Measurements from ENCODE around the gene TMEM123. TPM values are rescaled to one million over a fixed set of nuclear protein-coding genes. Genes with fewer than 3 reads are reported as not detected.

The TMEM123 gene, protein sequence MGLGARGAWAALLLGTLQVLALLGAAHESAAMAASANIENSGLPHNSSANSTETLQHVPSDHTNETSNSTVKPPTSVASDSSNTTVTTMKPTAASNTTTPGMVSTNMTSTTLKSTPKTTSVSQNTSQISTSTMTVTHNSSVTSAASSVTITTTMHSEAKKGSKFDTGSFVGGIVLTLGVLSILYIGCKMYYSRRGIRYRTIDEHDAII
- total RNA-seq, result 202 and 204 TPM in 2 replicates

DNA sequence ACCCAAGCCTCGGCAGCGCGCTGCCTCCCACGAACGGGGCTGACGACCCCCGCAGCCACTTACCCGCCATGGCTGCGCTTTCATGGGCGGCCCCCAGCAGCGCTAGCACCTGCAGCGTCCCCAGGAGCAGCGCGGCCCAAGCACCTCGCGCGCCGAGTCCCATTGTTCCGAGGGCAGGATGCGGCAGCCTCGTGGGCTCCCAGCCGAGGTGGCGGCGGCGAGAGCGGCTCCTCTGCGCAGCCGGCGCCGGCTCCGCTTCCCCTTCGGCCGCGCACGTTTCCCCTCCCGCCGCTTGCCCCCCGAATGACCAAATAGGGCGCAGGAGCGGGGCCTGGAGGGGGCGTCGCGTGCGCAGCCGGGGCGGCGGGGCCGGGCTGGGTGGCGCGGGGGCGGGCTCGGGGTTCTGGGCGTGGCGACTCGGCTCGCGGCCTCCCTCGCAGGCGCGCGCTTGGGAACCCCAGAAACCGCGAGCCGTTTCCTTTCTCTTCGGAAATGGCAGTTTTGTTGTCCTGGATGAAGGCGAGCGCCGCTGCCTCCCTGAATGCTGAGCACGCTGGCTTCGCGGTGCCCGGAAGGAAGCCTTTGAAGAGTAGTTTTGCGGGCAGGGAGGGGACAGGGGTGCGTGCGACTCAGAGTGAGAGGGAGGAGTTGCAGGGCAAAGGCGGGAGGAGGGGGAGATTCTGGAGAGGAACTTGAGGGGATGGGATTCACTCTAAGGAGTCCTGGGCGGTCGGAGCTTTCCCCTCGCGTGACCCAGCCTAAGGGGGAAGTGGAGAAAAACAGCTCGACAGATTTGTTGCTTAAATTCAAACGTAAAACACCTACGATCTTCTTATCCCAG is at the start of gene TMEM123:
TMEM123 (minus strand) TSS at position 305 of the 841 bp plus-strand sequence; CDS start at position 163, 142 bp downstream.
- peak within 1 kb of the TSS; percentile 98 for H3K27ac Mint-ChIP-seq
- peak within 1 kb of the TSS; percentile 91 for H3K4me3 Mint-ChIP-seq (ENCODE audit: low read depth)

DNA sequence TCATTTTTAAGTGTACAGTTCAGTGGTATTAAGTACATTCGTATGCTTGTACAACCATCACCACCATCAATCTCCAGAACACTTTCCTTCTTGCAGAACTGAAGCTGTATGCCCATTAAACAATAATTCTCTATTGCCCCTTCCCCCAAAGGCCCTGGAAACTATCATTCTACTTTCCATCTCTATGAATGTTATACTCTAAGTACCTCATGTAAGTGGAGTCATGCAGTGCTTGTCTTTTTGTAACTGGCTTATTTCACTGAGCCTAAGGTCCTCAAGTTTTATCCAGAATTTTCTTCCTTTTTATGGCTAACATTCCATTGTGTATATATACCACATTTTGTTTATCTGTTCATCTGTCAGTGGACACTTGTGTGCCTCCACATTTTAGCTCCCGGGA is 48.3 kb upstream of the TMEM123 start:
- Mint-ChIP-seq H3K27me3 (ENCODE audit: low read depth) (peaks cover 48% of the 10 kb centered on the region), H3K27ac (no peak overlapping the region), H3K36me3 (ENCODE audit: low read depth) (no peaks in the 10 kb centered on the region), H3K4me3 (ENCODE audit: low read depth) (no peak overlapping the region), H3K4me1 (ENCODE audit: low read depth) (no peaks in the 10 kb centered on the region), H3K9me3 (no peaks in the 10 kb centered on the region)
- intact Hi-C loops (cut with micrococcal nuclease), result no loop called here
- DNase-seq (ENCODE audit: low spot score), result no peak

More for the DNA sequence above, at the start of gene TMEM123:
- H3K27me3 Mint-ChIP-seq (ENCODE audit: low read depth), result no peaks in the 10 kb centered on the region
- intact Hi-C loops (cut with micrococcal nuclease), result loop anchor here (1.0 to 5.0 kb wide), 4 partner anchors 24 to 145 kb away; no protein-coding TSS in a partner anchor
- peak; percentile 90 for DNase-seq (ENCODE audit: low spot score)
- H3K36me3 Mint-ChIP-seq (ENCODE audit: low read depth), result peaks cover 30% of the 10 kb centered on the region
- H3K9me3 Mint-ChIP-seq, result no peaks in the 10 kb centered on the region
- peaks cover 73% of the 10 kb centered on the region for H3K4me1 Mint-ChIP-seq (ENCODE audit: low read depth)

DNA sequence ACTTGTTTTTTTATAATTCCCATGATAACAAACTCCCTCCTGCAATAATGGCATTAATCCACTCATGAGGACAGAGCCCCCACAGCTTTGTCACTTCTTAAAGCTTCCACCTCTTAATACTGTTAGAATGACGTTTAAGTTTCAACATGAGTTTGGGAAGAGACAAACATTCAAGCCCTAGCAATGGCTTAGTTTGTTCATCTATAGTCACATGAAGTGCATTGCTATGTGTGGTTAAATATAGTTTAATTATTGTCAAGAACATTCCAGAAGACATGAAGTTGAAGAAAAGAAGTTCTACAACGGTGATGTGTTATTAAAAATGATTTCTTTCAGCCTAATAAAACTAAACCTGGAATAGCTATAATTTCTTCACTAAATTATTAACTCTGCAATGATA is 47.4 kb upstream of the TMEM123 start:
- DNase-seq (ENCODE audit: low spot score), result no peak
- Mint-ChIP-seq H3K9me3 (no peaks in the 10 kb centered on the region), H3K27me3 (ENCODE audit: low read depth) (peaks cover 47% of the 10 kb centered on the region), H3K4me1 (ENCODE audit: low read depth) (peaks cover 4% of the 10 kb centered on the region), H3K36me3 (ENCODE audit: low read depth) (no peaks in the 10 kb centered on the region), H3K27ac (no peak overlapping the region), H3K4me3 (ENCODE audit: low read depth) (no peak overlapping the region)
- intact Hi-C loops (cut with micrococcal nuclease), result no loop called here

DNA sequence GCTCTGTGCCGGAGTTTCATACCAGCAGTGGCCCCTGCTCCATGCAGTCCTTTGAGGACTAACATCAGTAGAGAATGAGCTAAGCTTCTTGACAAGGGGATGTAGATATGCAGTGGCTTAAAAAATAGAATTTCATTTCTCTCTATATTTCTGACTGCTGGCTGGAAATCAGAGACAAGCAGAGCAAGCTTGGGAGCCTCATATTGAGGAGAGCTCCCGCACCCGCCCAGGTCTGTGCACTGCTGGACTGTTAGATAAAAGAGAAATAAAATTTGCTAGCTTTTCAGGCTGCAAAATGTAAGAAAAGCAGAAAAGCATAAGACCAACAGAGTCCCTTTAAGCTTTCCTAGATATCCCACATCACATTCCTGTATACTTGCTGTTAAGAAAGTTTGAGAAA is 46.6 kb upstream of the TMEM123 start:
- H3K4me3 Mint-ChIP-seq (ENCODE audit: low read depth), result no peak overlapping the region
- H3K9me3 Mint-ChIP-seq, result no peaks in the 10 kb centered on the region
- peaks cover 46% of the 10 kb centered on the region for H3K27me3 Mint-ChIP-seq (ENCODE audit: low read depth)
- H3K36me3 Mint-ChIP-seq (ENCODE audit: low read depth), result no peaks in the 10 kb centered on the region
- peaks cover 6% of the 10 kb centered on the region for H3K4me1 Mint-ChIP-seq (ENCODE audit: low read depth)
- DNase-seq (ENCODE audit: low spot score), result no peak
- intact Hi-C loops (cut with micrococcal nuclease), result no loop called here
- no peak overlapping the region for H3K27ac Mint-ChIP-seq

DNA sequence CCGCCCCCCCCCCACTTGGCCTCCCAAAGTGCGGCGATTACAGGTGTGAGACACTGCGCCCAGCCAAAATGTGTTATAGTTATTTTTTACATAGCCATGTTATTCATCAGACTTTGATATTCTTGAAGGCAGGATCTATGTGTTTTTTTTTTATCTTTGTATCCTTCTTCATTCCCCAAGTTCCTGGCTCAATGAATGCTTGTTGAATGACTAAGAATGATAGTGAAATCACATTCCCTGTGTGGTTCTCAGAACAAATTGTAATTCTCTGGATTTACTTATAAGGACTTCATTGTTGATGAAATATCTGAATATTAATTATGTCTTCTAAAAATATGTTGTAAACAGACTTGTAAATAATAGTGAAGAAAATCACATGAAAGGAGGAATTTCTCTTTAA is 44.5 kb upstream of the TMEM123 start:
- no peak for DNase-seq (ENCODE audit: low spot score)
- no peak overlapping the region for H3K4me3 Mint-ChIP-seq (ENCODE audit: low read depth)
- H3K27ac Mint-ChIP-seq, result no peak overlapping the region
- intact Hi-C loops (cut with micrococcal nuclease), result no loop called here
- peaks cover 14% of the 10 kb centered on the region for H3K4me1 Mint-ChIP-seq (ENCODE audit: low read depth)
- H3K27me3 Mint-ChIP-seq (ENCODE audit: low read depth), result peaks cover 32% of the 10 kb centered on the region
- no peaks in the 10 kb centered on the region for H3K36me3 Mint-ChIP-seq (ENCODE audit: low read depth)
- no peaks in the 10 kb centered on the region for H3K9me3 Mint-ChIP-seq

DNA sequence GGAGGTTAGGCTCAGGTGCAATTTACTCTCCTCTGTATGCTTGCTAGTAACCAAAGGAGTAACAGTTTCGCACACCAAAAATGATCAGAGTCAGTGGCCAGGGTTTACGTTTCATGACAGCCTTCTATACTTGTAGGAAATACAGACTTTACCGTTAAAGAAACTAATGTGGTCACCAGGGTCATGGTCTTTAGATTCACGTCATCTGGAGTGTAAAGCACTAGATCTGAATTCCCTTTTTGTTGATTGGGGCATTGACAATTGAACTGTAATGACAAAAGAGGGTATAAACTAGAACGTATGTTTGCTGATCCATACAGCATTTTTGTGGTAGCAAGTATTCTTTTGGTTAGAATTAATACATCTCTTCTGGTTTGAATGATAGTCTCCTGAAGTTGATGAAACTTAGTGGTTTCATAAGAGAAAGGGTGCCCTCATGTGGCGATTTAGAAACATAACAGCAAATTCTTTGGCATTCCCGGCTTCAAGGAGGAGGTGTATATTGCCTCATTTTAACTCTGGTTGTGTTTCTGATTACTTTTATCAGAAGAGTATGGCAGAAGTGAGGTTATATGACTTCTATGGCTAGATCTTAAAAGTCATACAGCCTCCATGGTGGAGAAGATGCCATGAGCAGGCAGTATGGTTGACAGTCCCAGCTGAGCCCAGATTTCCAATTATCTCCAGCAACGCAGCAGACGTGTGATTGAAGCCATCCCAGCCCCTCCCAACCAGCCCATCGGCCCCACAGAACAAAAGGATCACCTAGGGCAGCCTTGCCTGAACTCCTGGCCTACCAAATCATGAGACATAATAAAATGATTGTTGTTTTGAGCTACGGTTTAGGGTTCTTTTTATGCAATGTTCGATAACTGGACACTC is 42.8 kb upstream of the TMEM123 start:
- H3K36me3 Mint-ChIP-seq (ENCODE audit: low read depth), result no peaks in the 10 kb centered on the region
- no peak overlapping the region for H3K27ac Mint-ChIP-seq
- no peak overlapping the region for H3K4me3 Mint-ChIP-seq (ENCODE audit: low read depth)
- peaks cover 16% of the 10 kb centered on the region for H3K4me1 Mint-ChIP-seq (ENCODE audit: low read depth)
- H3K9me3 Mint-ChIP-seq, result no peaks in the 10 kb centered on the region
- intact Hi-C loops (cut with micrococcal nuclease), result loop anchor here (1.0 to 2.0 kb wide), 6 partner anchors 38 to 207 kb away; no protein-coding TSS in a partner anchor
- H3K27me3 Mint-ChIP-seq (ENCODE audit: low read depth), result peaks cover 19% of the 10 kb centered on the region
- DNase-seq (ENCODE audit: low spot score), result no peak

DNA sequence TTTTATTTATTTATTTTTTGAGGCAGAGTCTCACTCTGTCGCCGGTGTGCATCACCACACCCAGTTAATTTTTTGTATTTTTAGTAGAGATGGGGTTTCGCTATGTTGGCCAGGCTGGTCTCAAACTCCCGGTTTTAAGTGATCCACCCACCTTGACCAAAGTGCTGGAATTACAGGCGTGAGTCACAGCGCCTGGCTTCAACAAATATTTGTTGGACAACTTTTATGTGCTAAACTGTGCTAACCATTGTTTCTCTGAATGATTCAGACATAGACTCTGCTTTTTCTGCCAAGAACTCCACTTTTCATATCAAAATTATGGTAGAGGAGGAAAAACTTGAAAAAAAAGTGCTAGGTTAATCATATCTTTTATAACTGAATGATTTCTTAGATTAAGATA is 41.7 kb upstream of the TMEM123 start:
- DNase-seq (ENCODE audit: low spot score), result no peak
- intact Hi-C loops (cut with micrococcal nuclease), result loop anchor here (2.0 kb wide), 2 partner anchors 119 to 205 kb away; no protein-coding TSS in a partner anchor
- H3K9me3 Mint-ChIP-seq, result no peaks in the 10 kb centered on the region
- peaks cover 21% of the 10 kb centered on the region for H3K4me1 Mint-ChIP-seq (ENCODE audit: low read depth)
- H3K27ac Mint-ChIP-seq, result no peak overlapping the region
- no peak overlapping the region for H3K4me3 Mint-ChIP-seq (ENCODE audit: low read depth)
- H3K36me3 Mint-ChIP-seq (ENCODE audit: low read depth), result no peaks in the 10 kb centered on the region
- H3K27me3 Mint-ChIP-seq (ENCODE audit: low read depth), result peaks cover 14% of the 10 kb centered on the region

DNA sequence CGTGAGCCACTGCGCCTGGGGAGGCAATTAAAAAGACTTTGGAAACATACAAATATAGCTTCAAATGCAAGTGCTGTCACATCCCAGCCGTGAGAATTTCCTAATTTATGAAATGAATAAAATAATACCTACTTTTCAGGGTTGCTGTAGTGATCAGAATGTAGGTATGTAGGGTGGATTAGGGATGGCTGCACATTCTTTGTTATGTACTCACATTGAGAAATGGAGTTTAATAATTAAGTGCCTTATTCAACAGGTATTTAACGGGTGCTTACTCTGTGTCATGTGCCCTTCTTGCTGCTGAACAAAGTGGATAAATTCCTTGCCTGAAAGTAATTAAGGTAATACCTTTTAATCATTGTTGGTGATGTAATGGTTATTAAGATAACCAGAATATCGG is 41.0 kb upstream of the TMEM123 start:
- intact Hi-C loops (cut with micrococcal nuclease), result no loop called here
- no peak for DNase-seq (ENCODE audit: low spot score)
- Mint-ChIP-seq H3K36me3 (ENCODE audit: low read depth) (no peaks in the 10 kb centered on the region), H3K27ac (no peak overlapping the region), H3K9me3 (no peaks in the 10 kb centered on the region), H3K4me3 (ENCODE audit: low read depth) (no peak overlapping the region), H3K27me3 (ENCODE audit: low read depth) (peaks cover 10% of the 10 kb centered on the region), H3K4me1 (ENCODE audit: low read depth) (peaks cover 26% of the 10 kb centered on the region)

DNA sequence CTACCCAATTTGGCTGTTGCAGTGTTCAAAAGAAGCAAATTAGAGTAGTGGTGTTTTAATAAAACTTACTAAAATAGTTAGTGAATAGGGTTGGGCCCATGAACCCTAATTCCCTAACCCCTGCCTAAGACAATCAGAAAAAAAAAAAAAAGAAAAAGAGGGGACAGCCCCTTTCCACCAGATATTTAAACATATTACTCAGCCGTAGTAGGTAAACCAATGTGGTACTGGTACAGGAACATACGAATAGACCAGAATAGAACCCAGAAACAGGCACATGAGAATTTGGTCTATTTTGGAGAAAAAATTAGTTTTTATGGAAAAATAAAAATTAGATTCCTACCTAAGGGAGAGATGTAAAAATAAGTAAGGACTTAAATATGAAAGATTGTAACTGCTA is 39.4 kb upstream of the TMEM123 start:
- no peak for DNase-seq (ENCODE audit: low spot score)
- H3K27me3 Mint-ChIP-seq (ENCODE audit: low read depth), result peaks cover 7% of the 10 kb centered on the region
- no peaks in the 10 kb centered on the region for H3K9me3 Mint-ChIP-seq
- no peak overlapping the region for H3K4me3 Mint-ChIP-seq (ENCODE audit: low read depth)
- intact Hi-C loops (cut with micrococcal nuclease), result no loop called here
- peaks cover 37% of the 10 kb centered on the region for H3K4me1 Mint-ChIP-seq (ENCODE audit: low read depth)
- no peaks in the 10 kb centered on the region for H3K36me3 Mint-ChIP-seq (ENCODE audit: low read depth)
- no peak overlapping the region for H3K27ac Mint-ChIP-seq

DNA sequence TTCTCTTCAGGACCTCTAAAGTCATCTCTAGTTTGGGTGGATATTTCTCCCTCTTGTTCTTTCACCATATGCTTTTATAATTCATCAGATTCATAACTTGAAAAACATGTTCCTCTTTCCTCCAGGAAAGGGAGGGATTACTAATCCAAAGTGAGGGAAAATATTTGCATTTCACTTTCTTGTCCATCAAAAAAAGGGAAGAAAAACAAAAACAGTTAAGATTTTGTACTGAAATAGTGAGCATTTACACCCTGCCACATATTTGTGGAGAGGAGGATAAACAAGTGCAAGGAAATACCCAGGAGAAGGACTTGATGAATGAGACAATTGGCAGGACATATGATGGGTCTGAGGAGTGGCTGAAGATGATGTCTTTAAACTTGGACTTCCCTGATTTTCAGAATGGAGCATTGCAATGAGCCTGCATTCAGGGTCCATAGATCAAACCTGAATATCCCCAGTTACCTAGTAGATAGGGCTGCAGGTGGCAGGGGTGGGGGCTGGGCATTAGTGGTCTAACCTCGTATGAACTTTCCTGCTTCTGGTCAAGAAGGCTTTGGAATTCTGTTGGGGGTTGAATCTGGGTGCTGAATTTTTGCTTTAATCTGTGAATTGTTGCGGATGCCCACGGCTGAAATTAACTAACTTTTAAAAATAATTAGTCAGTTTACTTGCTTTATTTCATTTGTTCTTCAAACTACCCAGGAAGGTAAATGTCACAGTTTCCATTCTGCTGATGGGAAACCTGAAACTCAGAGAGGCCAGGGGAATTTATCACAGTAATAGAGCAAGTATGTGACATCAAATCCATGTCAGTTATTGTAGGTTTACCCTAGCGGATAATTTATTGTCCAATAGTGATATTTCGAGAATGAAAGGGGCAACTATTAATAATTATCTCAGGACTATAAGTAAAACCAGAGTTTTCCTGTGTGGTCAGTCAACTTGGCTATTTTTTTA is 36.9 kb upstream of the TMEM123 start:
- H3K36me3 Mint-ChIP-seq (ENCODE audit: low read depth), result no peaks in the 10 kb centered on the region
- no peak for DNase-seq (ENCODE audit: low spot score)
- no peaks in the 10 kb centered on the region for H3K9me3 Mint-ChIP-seq
- H3K27ac Mint-ChIP-seq, result no peak overlapping the region
- no peaks in the 10 kb centered on the region for H3K27me3 Mint-ChIP-seq (ENCODE audit: low read depth)
- peaks cover 38% of the 10 kb centered on the region for H3K4me1 Mint-ChIP-seq (ENCODE audit: low read depth)
- intact Hi-C loops (cut with micrococcal nuclease), result no loop called here
- H3K4me3 Mint-ChIP-seq (ENCODE audit: low read depth), result no peak overlapping the region

DNA sequence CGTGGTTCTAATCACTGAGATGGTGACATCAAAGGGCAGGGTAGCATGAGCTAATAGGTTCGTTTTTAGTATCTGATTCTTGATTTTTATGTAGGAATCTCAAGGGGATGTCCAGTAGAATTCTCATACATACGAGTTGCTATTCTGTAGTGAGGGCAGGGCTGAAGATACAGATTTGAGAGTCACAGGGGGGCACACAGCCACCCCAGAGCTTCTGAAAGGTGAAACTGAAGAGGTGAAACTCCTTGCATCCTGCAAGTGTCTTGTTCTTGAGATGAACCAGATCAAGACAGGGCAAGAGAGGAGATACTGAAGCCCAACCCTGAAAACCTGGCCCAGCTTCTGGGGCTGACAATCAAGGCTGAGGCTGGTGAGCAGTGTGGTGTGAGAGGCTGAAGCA is 35.6 kb upstream of the TMEM123 start:
- Mint-ChIP-seq H3K27ac (no peak overlapping the region), H3K4me1 (ENCODE audit: low read depth) (peaks cover 38% of the 10 kb centered on the region), H3K4me3 (ENCODE audit: low read depth) (no peak overlapping the region), H3K27me3 (ENCODE audit: low read depth) (no peaks in the 10 kb centered on the region), H3K9me3 (no peaks in the 10 kb centered on the region), H3K36me3 (ENCODE audit: low read depth) (no peaks in the 10 kb centered on the region)
- no peak for DNase-seq (ENCODE audit: low spot score)
- intact Hi-C loops (cut with micrococcal nuclease), result no loop called here

DNA sequence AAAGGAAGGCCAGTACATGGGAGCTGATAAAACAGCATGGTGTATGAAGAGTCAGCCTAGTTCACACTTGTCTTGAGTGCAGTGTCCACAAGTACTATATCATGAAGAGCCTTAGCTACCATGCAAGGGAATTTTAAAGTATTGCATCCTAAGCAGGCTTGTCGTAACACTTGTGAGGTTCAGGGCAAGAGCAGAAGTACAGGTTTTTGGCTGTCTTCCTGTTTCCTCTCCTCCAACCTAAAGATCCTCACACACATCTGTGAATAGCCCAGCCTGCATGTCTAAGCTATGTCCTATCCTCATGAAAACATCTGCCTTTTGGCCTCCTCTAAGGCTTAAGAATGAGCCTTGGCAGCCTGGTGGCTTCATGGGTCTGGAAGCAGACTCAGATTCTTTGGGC is 34.6 kb upstream of the TMEM123 start:
- intact Hi-C loops (cut with micrococcal nuclease), result no loop called here
- no peak for DNase-seq (ENCODE audit: low spot score)
- Mint-ChIP-seq H3K4me1 (ENCODE audit: low read depth) (peaks cover 31% of the 10 kb centered on the region), H3K36me3 (ENCODE audit: low read depth) (no peaks in the 10 kb centered on the region), H3K27ac (no peak overlapping the region), H3K4me3 (ENCODE audit: low read depth) (no peak overlapping the region), H3K9me3 (no peaks in the 10 kb centered on the region), H3K27me3 (ENCODE audit: low read depth) (no peaks in the 10 kb centered on the region)
